ENCODE results near the gene FAM120A.

DNA sequence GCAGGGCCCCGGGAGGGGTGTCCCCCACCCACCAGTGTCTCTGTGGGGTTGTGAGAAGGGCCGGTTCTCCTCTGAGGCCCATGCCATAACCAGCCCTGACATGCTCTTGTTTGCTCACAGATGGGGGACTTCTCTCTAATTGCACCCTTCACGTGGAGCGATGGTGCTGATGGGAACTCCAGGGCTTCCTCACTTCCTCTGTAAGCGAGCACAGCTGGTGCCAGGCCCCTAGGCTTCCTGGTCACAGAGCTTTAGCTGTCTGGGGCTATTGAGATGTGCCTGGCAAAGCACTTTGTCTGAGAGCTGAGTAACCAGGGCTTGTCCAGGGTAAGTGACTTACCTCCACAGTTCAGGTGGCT is 161.3 kb downstream of the FAM120A start:
- TF ChIP-seq POLR2A (IDR thresholded peaks at IDR 0.05), result no peak
- TF ChIP-seq, protein P1, sequence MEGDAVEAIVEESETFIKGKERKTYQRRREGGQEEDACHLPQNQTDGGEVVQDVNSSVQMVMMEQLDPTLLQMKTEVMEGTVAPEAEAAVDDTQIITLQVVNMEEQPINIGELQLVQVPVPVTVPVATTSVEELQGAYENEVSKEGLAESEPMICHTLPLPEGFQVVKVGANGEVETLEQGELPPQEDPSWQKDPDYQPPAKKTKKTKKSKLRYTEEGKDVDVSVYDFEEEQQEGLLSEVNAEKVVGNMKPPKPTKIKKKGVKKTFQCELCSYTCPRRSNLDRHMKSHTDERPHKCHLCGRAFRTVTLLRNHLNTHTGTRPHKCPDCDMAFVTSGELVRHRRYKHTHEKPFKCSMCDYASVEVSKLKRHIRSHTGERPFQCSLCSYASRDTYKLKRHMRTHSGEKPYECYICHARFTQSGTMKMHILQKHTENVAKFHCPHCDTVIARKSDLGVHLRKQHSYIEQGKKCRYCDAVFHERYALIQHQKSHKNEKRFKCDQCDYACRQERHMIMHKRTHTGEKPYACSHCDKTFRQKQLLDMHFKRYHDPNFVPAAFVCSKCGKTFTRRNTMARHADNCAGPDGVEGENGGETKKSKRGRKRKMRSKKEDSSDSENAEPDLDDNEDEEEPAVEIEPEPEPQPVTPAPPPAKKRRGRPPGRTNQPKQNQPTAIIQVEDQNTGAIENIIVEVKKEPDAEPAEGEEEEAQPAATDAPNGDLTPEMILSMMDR (IDR thresholded peaks at IDR 0.05), result no peak

Measured in prostate gland (tissue), 2 donors.